WI38 (cell line): ENCODE data around the gene TMEM44.

ENCODE experiments used
- H3K4me3 ChIP-seq: 2 replicates; pipeline ENCODE4 v1.5.1; 2011; ENCODE audit warnings: low read depth, mild to moderate bottlenecking, control low read depth, low read length
- TF ChIP-seq, protein P1 (sequence below): IDR thresholded peaks from 2 replicates; pipeline ENCODE4 v1.5.1; 2012; ENCODE audit warnings: low read depth, mild to moderate bottlenecking, control low read depth, low read length

Gene TMEM44

GRCh38 chr3:194560047-194560446, 73.2 kb downstream of the TMEM44 start:
- H3K4me3 ChIP-seq, result no peak overlapping the region
- TF ChIP-seq, protein P1, sequence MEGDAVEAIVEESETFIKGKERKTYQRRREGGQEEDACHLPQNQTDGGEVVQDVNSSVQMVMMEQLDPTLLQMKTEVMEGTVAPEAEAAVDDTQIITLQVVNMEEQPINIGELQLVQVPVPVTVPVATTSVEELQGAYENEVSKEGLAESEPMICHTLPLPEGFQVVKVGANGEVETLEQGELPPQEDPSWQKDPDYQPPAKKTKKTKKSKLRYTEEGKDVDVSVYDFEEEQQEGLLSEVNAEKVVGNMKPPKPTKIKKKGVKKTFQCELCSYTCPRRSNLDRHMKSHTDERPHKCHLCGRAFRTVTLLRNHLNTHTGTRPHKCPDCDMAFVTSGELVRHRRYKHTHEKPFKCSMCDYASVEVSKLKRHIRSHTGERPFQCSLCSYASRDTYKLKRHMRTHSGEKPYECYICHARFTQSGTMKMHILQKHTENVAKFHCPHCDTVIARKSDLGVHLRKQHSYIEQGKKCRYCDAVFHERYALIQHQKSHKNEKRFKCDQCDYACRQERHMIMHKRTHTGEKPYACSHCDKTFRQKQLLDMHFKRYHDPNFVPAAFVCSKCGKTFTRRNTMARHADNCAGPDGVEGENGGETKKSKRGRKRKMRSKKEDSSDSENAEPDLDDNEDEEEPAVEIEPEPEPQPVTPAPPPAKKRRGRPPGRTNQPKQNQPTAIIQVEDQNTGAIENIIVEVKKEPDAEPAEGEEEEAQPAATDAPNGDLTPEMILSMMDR, result no peak

GRCh38 chr3:194559530-194559929, 73.7 kb downstream of the TMEM44 start:
- H3K4me3 ChIP-seq, result no peak overlapping the region
- TF ChIP-seq, protein P1, result no peak

DNA sequence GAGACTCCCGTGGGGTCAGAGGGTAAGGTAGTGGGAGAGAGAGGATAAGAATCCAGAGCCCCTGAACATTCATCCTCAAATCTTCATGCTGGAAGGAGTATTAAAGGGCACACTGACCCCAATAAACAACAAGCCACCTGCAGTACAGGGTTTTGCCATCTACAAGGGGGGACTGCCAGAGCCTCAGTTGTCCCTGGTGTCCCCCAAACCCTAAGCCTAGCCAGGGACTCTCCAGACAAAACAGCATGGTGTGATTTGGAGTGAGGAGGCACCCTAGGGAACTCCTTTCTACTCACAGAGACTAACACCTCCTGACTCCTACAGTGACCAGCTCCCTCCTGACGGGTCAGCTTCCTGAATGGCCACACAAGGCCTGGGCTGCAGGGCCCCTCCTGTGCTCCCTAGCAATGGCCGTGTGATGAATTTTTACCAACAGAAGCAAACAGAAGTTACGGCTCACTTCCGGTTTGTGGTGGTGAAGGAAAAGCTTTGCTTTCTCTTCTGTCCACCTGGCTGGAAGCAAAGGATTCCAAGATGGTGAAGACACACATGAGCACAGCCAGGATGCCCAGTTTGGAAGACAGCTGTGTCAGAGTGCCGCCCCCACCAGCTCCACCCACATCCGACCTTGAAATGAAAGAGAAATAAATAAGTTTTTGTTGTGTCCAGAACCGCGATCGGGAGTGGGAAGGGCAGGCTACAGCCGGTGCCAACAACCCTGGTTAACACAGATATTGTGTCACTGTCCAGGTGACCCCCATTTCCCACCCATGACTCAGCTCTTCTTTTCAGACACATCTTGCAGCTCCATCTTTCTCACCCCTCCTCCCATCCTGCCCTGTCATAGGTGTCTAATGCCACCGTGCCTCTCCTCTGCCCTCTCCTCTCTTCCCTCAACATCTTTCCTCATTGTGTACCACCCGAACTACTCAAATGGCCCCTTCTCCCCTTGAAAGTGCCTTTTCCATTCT, 76.8 kb downstream of the TMEM44 start:
- TF ChIP-seq, protein P1, result no peak

GRCh38 chr3:194555175-194556062, 77.8 kb downstream of the TMEM44 start:
- TF ChIP-seq, protein P1, result no peak
- H3K4me3 ChIP-seq, result no peak overlapping the region

More for the DNA sequence above, 76.8 kb downstream of the TMEM44 start:
- peak overlapping the region; percentile 15 for H3K4me3 ChIP-seq

DNA sequence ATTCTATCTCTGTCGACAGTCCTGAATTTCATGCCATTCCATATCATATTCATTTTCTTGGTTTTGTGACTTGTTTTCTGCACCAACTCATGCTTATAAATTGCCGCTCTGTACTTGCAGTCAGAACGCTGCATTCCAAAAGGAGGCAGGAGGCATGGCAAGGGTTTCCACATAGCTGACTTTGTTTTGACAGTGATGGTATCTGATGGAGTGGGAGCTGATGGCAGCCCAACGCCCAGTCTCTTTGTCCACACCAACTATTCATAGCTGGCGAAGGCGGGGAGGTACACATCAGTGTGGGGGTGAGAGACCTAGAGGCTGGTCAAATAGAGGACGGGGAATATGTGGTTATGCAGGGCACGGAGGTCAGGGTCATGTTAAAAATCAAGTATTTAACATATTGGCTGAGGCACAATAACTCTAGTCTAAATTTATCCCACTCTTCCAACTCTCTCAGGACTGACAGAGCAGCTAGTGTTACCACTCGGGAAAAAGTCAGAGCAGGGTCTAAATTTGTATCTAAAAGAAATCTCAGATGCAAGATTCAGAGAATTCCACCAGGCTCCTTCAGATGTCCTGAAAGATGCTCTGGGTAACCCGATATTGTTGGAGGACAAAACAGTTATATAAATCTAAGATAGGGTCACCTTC, 78.6 kb downstream of the TMEM44 start:
- TF ChIP-seq, protein P1, result no peak
- H3K4me3 ChIP-seq, result no peak overlapping the region

DNA sequence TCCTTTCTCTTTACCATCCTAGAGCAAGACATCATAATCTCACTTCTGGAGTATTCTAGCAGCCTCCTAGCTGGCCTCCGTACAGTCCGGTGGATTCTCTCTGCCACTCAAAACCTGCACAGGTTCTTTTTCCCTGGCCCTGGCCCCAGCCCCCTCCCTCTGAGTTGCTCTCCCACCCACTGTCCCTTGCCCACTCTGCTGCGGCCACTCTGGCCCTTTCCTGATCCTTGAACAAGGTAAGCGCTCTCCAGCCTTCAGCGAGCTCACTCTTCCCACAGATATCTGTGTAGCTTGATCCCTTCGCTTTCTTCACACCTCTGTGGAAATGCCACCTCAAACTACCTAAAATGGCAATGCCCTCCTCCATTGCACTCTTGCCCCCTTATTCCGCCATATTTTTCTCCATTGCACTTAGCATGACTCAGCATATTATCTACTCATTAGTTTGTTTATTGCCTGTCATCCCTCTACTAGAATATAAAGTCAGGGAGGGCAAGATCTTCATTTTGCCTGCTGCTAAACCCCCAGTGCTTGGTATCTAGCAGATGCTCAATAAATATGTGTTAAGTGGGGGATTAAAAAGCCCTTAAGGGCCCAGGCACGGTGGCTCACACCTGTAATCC, 80.8 kb downstream of the TMEM44 start:
- TF ChIP-seq, protein P1, result no peak
- no peak overlapping the region for H3K4me3 ChIP-seq
